Right ventricle myocardium superior (tissue), 1 donor: Measurements from ENCODE around the gene RNF208. TPM values are rescaled to one million over a fixed set of nuclear protein-coding genes. Genes with fewer than 3 reads are reported as not detected.

Experiments used
- ATAC-seq: fragments of 200-7000 bp; cut with Tn5 transposase; one replicate; pipeline ENCODE4 v1.9.1; 2020; ENCODE audit warnings: mild to moderate bottlenecking; ENCODE audit not compliant: poor library complexity
- DNase-seq: peaks from one replicate; pipeline ENCODE4 v3.0.0-alpha.2; 2020
- intact Hi-C: fragments of 100-400 bp; cut with DNase I; formaldehyde crosslinking; loops from one replicate; pipeline ENCODE4 v1.11.2; 2022
- total RNA-seq: library from RNA; stranded (reverse); fragmentation: NEBNext Ultra II Directional; extraction: Animal tissue kit (Norgen Biotek cat#: 25700); gene quantifications from one replicate; pipeline ENCODE4 v1.2.1, GENCODE V29; 2021
- donor health status: DM: no; HTN: yes; CAD: no; lungs with severe emphysema.

The RNF208 gene
- total RNA-seq, 1 donor from 2014 or later, result 24.8 TPM

DNA sequence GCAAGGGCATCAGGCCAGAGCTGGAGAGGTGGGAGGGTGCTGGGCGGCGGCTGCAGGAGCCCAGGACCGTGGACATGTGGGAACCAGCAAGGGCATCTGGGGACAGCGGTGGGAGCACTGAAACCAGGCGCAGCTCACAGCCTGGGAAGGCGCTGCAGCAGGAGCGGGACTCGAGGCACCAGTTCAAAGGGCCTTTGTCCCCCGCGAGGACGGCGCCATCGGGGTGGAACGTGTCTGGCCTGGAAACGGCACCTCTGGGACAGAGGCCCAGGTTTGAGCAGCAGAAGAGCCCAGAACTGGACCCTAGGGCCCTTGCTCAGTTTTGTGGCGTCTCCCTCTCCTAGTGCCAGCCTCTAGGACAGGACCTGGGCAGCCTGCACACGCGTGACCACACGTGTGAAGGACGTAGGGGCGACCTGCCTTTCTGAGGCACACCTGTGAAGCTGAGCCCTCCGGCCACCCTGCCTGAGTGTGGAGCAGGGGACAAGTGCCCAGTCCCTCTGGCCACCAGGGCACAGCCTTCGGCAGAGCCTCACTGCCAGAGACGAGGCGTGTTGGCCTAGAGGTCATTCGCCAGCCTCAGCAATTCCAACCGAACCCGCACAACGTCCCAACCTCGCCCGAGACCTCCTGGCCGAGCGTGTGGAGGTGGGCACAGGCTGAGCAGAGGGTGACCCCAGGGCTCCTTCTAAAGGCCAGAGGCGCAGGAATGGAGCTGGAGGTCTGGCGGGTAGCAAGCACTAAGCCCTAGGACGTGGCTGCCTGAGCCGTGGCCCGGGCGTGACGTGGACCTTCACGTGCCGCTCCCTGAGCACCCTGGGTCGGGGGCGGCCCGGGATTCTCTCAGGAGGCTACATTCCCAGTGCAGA lies 48.0 kb downstream of the RNF208 start:
- no peak for DNase-seq
- ATAC-seq, result no peak
- intact Hi-C loops, result no loop called here

DNA sequence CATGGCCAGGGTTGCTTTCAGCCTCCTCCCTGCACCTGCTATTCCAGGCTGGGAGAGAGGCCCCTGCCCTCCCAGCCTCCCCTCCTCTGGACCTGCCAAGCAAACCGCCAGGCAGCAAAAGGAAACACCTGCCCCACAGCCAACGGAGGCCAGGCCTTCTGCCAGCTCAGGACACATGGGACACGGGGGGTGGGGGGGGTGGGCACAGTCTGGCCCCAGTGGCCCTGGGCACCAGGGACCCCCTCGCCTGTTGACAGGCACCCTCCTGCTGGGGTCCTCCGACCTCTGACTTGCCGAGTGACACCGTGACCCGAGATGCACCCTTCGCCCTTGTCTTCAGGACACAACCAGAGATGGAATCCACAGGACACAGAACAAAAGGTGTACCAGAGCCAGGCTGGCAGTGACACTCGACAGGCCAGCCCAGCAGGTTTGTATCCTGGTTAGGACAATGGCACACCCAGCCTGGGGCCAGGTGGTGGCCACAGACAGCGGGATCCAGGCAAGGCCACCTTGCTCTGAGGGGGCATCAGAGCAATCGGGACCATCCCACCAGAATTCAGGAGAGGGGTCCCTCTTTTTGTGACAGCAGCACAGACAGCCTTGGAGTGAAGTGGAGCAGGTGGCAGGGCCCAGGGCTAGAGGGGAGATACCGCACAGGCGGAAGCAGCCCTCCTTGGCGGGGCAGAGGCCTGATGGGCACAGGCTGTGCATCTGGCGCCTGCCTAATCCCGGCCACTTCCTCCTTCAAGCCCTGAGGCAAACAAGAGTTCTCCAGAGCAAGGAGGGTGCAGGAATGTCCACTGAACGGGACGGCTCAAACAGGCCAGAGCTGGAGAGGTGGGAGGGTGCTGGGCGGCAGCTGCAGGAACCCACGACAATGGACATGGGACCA lies 48.9 kb downstream of the RNF208 start:
- ATAC-seq, result no peak
- intact Hi-C loops, result no loop called here

DNA sequence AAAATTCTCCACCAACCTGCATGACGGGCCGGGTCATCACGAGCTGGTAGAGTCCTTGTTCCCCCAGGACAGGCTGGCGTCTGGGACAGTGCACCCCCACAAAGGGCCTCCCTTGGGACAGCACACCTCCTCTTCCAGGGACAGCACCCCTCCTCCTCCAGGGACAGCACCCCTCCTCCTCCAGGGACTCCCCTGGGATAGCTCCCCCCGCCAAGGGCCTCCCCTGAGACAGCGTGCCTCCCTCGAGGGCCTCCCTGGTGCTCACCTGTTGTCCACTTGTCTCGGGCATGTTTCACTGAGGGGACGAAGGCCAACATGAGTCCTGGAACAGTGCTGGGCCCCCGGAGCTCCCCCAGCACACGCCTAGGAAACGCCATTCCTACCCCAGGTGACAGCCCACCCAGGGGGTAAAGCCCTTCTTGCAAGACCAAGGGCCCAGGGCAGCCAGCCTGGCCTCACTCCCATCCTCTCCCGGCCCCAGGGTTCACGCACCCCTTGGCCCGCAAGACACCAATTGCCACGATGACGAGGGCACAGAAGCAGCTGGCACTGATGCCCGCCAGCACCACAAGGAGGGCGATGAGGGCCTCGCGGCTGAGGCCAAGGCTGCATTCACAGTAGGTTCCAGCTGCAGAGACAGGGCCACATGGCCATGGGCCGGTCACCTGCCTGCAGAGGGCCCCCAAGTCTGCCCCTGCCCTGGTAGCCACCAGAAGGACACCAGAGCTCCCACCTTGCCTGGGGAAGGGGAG lies 50.7 kb downstream of the RNF208 start:
- ATAC-seq, result no peak
- DNase-seq, result no peak
- intact Hi-C loops, result no loop called here

More for the DNA sequence above, 48.9 kb downstream of the RNF208 start:
- DNase-seq, result no peak

DNA sequence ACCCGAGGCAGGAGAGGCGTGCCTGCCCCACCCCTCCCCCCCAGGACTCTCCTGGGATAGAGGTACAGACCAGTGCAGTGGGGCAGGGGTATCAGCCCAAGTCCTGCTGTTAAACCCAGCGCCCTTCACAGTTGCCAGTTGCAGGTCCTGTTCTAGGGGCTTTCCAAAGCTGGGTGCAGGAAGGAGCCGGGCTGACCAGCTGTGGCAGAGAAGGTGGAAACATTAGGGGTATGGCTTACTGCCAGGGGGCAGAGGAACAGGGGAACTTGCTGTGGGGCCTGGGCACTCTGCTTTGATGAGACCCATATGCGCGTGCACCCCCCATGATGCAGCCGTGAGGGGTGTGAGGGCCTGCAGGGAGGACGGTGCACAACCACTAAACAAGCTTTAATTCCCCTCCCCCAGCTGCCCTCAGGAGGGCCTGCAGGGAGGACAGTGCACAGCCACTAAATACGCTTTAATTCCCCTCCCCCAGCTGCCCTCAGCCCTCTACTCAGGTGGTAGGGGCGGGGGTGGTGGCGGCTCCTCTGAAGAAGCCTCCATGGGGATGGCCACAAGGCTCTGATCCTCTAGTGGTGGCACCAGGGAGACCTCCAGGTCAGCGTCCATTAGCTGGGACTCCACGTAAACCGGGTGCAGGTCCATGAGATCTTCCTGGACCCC lies 51.4 kb downstream of the RNF208 start:
- no peak for DNase-seq
- no peak for ATAC-seq
- intact Hi-C loops, result no loop called here

Other genes starting within 250 kb of the RNF208 start
- 6,152 TPM for gene PTGDS, start 244.7 kb downstream of the RNF208 start, total RNA-seq
- 9.7 TPM for gene LCNL1, start 239.2 kb downstream of the RNF208 start, total RNA-seq
- gene PAXX, start 229.8 kb downstream of the RNF208 start, total RNA-seq, result 19.4 TPM
- 2.7 TPM for gene CLIC3, start 225.7 kb downstream of the RNF208 start, total RNA-seq
- gene ABCA2, start 194.0 kb downstream of the RNF208 start, total RNA-seq, result 26.7 TPM
- not detected for gene FUT7, start 190.2 kb downstream of the RNF208 start, total RNA-seq
- 59.1 TPM for gene NPDC1, start 176.1 kb downstream of the RNF208 start, total RNA-seq
- gene ENTPD2, start 168.2 kb downstream of the RNF208 start, total RNA-seq, result 1.9 TPM
- gene SAPCD2, start 151.7 kb downstream of the RNF208 start, total RNA-seq, result 0.22 TPM
- gene UAP1L1, start 144.7 kb downstream of the RNF208 start, total RNA-seq, result 11.3 TPM
- 20.3 TPM for gene MAN1B1, start 135.3 kb downstream of the RNF208 start, total RNA-seq
- 153 TPM for gene DPP7, start 107.5 kb downstream of the RNF208 start, total RNA-seq
- not detected for gene GRIN1, start 83.1 kb downstream of the RNF208 start, total RNA-seq
- not detected for gene LRRC26, start 52.2 kb downstream of the RNF208 start, total RNA-seq
- gene TMEM210, start 50.2 kb downstream of the RNF208 start, total RNA-seq, result not detected
- 33.9 TPM for gene ANAPC2, start 33.7 kb downstream of the RNF208 start, total RNA-seq
- 73.7 TPM for gene SSNA1, start 33.6 kb downstream of the RNF208 start, total RNA-seq
- gene TPRN, start 21.5 kb downstream of the RNF208 start, total RNA-seq, result 19.0 TPM
- gene TMEM203, start 16.6 kb downstream of the RNF208 start, total RNA-seq, result 44.9 TPM
- 5.5 TPM for gene NDOR1, start 16.5 kb downstream of the RNF208 start, total RNA-seq
- gene CYSRT1, start 2.9 kb upstream of the RNF208 start, total RNA-seq, result not detected
- not detected for gene RNF224, start 5.3 kb upstream of the RNF208 start, total RNA-seq
- gene SLC34A3, start 8.7 kb upstream of the RNF208 start, total RNA-seq, result not detected
- gene TUBB4B, start 19.0 kb upstream of the RNF208 start, total RNA-seq, result 515 TPM
- gene STPG3, start 29.0 kb upstream of the RNF208 start, total RNA-seq, result 1.3 TPM
- 39.9 TPM for gene NELFB, start 33.1 kb upstream of the RNF208 start, total RNA-seq
- 16.6 TPM for gene TOR4A, start 55.5 kb upstream of the RNF208 start, total RNA-seq
- 4.4 TPM for gene NRARP, start 80.0 kb upstream of the RNF208 start, total RNA-seq
- gene EXD3, start 200.9 kb upstream of the RNF208 start, total RNA-seq, result 6.9 TPM
- 1.7 TPM for gene NOXA1, start 201.2 kb upstream of the RNF208 start, total RNA-seq
- gene ENTPD8, start 219.1 kb upstream of the RNF208 start, total RNA-seq, result not detected
- 10.0 TPM for gene NSMF, start 237.1 kb upstream of the RNF208 start, total RNA-seq